Measurements from ENCODE around the gene TMEM167B. TPM values are rescaled to one million over a fixed set of nuclear protein-coding genes. Genes with fewer than 3 reads are reported as not detected.

Gene TMEM167B
- total and polyA plus RNA-seq, 2 of the 4 experiments (the other 2 are of a cell fraction), result 21.6 to 32.1 TPM

DNA sequence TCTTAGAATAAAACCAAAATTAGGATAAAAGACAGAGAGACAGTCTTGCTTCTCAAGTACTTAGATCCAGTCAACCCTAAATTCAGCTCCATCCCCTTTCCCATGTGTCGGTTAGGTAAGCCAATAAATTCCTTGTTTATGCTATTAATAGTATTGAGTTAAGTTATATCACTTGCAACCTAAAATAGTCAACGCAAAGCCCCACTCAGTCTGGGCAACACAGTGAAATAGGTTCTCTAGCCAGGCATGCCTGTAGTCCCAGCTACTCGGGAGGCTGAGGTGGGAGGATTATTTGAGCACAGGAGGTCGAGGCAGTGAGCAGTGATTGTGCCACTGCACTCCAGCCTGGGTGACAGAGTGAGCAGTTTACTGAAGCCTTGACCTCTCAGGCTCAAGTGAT is 29.4 kb upstream of the TMEM167B start:
- intact Hi-C loops (cut with micrococcal nuclease) (no loop called here), in situ Hi-C loops (cut with MboI; ENCODE audit: low sequenced_read_pairs) (no loop called here), dilution Hi-C loops (cut with HindIII; ENCODE audit: low sequenced_read_pairs, unreplicated experiment) (no loop called here)
- no peak for DNase-seq
- no peaks in the 10 kb centered on the region for H3K9me1 ChIP-seq (ENCODE audit: insufficient read depth, low read length)
- ChIA-PET POLR2A (ENCODE audit: unreplicated experiment) (interaction anchor here (0.5 kb wide), 1 partner anchor 10 kb away, joined by 3 read pairs; no protein-coding TSS in a partner anchor), CTCF (no interaction called here)
- no peak overlapping the region for H2AK5ac ChIP-seq (ENCODE audit: low read depth, low read length)
- peaks cover 3% of the 10 kb centered on the region; the same call in 1 of the 2 replicates for H4K20me1 ChIP-seq (ENCODE audit: insufficient read depth, low read length)
- H3K27ac ChIP-seq (ENCODE audit: insufficient read depth, low read length), result no peak overlapping the region
- peaks cover 3 to 7% of the 10 kb centered on the region in 2 experiments; a peak in 3 of 4 replicates for H3K79me1 ChIP-seq (ENCODE audit: low read depth in 1 of 2, low read length in 2 of 2)
- no peak overlapping the region for H4K8ac ChIP-seq (ENCODE audit: low read depth in 2 of 2, low read length in 2 of 2)
- TF ChIP-seq MXI1 (IDR thresholded peaks at IDR 0.05; ENCODE audit: borderline replicate concordance, low read depth, low read length) (no peak), NFE2L2 (IDR thresholded peaks at IDR 0.05; ENCODE audit: low read depth, low read length) (no peak), CEBPB (IDR thresholded peaks at IDR 0.05; ENCODE audit: low read depth, low read length) (no peak), CHD1 (IDR thresholded peaks at IDR 0.05; ENCODE audit: low read depth, low read length) (no peak), USF2 (IDR thresholded peaks at IDR 0.05; ENCODE audit: low read depth, low read length) (no peak), FOS (IDR thresholded peaks at IDR 0.05; ENCODE audit: low read depth, low read length) (no peak), RFX5 (IDR thresholded peaks at IDR 0.05; ENCODE audit: low read depth, low read length) (no peak), SMC3 (IDR thresholded peaks at IDR 0.05; ENCODE audit: low read depth, low read length) (no peak), MAZ (IDR thresholded peaks at IDR 0.05; ENCODE audit: borderline replicate concordance, low read depth, low read length) (no peak), BHLHE40 (IDR thresholded peaks at IDR 0.05; ENCODE audit: low read depth, low read length) (no peak), MAFK (IDR thresholded peaks at IDR 0.05; ENCODE audit: low read depth, low read length) (no peak), POLR2A (IDR thresholded peaks at IDR 0.05; ENCODE audit: low read depth, low read length) (no peak), RAD21 (IDR thresholded peaks at IDR 0.05; ENCODE audit: low read length) (no peak), RCOR1 (IDR thresholded peaks at IDR 0.05; ENCODE audit: insufficient replicate concordance, low read length) (no peak), CTCF (conservative IDR thresholded peaks at IDR 0.05; ENCODE audit: low read depth, low read length) (no peak)
- TF ChIP-seq, protein P1, sequence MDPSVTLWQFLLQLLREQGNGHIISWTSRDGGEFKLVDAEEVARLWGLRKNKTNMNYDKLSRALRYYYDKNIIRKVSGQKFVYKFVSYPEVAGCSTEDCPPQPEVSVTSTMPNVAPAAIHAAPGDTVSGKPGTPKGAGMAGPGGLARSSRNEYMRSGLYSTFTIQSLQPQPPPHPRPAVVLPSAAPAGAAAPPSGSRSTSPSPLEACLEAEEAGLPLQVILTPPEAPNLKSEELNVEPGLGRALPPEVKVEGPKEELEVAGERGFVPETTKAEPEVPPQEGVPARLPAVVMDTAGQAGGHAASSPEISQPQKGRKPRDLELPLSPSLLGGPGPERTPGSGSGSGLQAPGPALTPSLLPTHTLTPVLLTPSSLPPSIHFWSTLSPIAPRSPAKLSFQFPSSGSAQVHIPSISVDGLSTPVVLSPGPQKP (IDR thresholded peaks at IDR 0.05; ENCODE audit: borderline replicate concordance, low read depth, low read length), result no peak
- no peak overlapping the region for H2BK120ac ChIP-seq (ENCODE audit: low read depth, low read length)
- peaks cover 11% of the 10 kb centered on the region for H3K36me3 ChIP-seq (ENCODE audit: control insufficient read depth, insufficient read depth, low read length)
- H2AK9ac ChIP-seq (replicated peaks; ENCODE audit: low read depth, low read length, poor library complexity), result no peak overlapping the region
- no peak; the same call in none of the 2 replicates for ATAC-seq (ENCODE audit: low read depth)
- H3K4me1 ChIP-seq (ENCODE audit: control insufficient read depth, insufficient read depth, low read length), result no peaks in the 10 kb centered on the region
- H3K56ac ChIP-seq (ENCODE audit: extremely low read depth, insufficient read depth, low read length), result no peak overlapping the region
- H3K9ac ChIP-seq (ENCODE audit: low read depth, low read length), result no peak overlapping the region
- H3K9me3 ChIP-seq (ENCODE audit: control insufficient read depth, insufficient read depth, low read length), result no peaks in the 10 kb centered on the region
- BruUV-seq (replicated peaks), result no TSS peak
- no peak overlapping the region for H4K5ac ChIP-seq (ENCODE audit: low read depth, low read length)
- no peak overlapping the region for H3K23ac ChIP-seq (ENCODE audit: low read depth, low read length)
- no peak overlapping the region for H3K4me2 ChIP-seq (ENCODE audit: low read depth, low read length)
- H2BK5ac ChIP-seq (ENCODE audit: low read depth, low read length, poor library complexity, severe bottlenecking), result no peak overlapping the region
- H2BK15ac ChIP-seq (ENCODE audit: low read depth, low read length), result no peak overlapping the region
- H3K14ac ChIP-seq (replicated peaks; ENCODE audit: low read depth, low read length), result no peak overlapping the region
- no peak overlapping the region for H3K18ac ChIP-seq (ENCODE audit: low read depth, low read length)
- H3K4ac ChIP-seq (ENCODE audit: low read depth, low read length), result no peak overlapping the region
- H2AFZ ChIP-seq (replicated peaks; ENCODE audit: low read length, poor library complexity), result no peak overlapping the region
- H3K27me3 ChIP-seq (ENCODE audit: control insufficient read depth, insufficient read depth, low read length), result no peaks in the 10 kb centered on the region
- H3K4me3 ChIP-seq (ENCODE audit: insufficient read depth, low read depth, low read length), result no peak overlapping the region
- H2BK20ac ChIP-seq (ENCODE audit: low read depth, low read length), result no peak overlapping the region
- WGBS, 2 experiments (ENCODE audit: extremely low coverage in 2 of 2, insufficient read length in 1 of 2), result no CpG with 5 or more reads among the region's 4 CpGs
- H4K91ac ChIP-seq (ENCODE audit: insufficient read depth, low read depth, low read length), result no peak overlapping the region
